Measurements from ENCODE around the gene STING1.
"Not testable (repeated sequence)": the region's sequence is repeated elsewhere in the genome, so short reads cannot be mapped to it uniquely, and the experiment has no call there.

STING1 gene

DNA sequence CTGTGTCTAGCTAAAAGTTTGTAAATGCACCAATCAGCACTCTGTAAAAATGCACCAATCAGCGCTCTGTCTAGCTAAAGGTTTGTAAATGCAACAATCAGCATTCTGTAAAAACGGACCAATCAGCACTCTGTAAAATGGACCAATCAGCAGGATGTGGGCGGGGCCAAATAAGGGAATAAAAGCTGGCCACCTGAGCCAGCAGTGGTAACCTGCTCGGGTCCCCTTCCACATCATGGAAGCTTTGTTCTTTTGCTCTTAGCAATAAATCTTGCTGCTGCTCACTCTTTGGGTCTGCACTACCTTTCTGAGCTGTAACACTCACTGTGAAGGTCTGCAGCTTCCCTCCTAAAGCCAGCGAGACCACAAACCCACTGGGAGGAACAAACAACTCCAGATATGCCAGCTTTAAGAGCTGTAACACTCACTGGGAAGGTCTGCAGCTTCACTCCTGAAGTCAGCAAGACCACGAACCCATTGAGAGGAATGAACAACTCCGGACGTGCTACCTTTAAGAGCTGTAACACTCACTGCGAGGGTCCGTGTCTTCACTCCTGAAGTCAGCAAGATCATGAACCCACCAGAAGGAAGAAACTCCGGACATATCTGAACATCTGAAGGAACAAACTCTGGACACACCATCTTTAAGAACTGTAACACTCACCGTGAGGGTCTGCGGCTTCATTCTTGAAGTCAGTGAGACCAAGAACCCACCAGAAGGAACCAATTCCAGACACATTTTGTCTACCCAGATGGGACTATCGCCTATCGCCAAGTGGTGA is 20.7 kb upstream of the STING1 start:
- H3K79me2 ChIP-seq (ENCODE audit: insufficient read depth, low read length); H4K20me1 ChIP-seq (ENCODE audit: insufficient read depth, low read length); H2AFZ ChIP-seq (ENCODE audit: low read length); H3K4me2 ChIP-seq (ENCODE audit: low read length); H3K4me1 ChIP-seq (ENCODE audit: insufficient read depth, low read length, severe bottlenecking); H3K4me3 ChIP-seq (ENCODE audit: low read depth, low read length, poor library complexity, severe bottlenecking); H3K9me3 ChIP-seq (ENCODE audit: low read length); H3K27me3 ChIP-seq (ENCODE audit: insufficient read depth, low read length); H3K9ac ChIP-seq (ENCODE audit: low read length); H3K27ac ChIP-seq (ENCODE audit: low read depth, low read length, poor library complexity, severe bottlenecking); H3F3A ChIP-seq (ENCODE audit: insufficient read depth, low read length); H3K9me2 ChIP-seq (ENCODE audit: low read depth, low read length); H3K36me3 ChIP-seq (ENCODE audit: insufficient read depth, low read length): not testable (repeated sequence)

DNA sequence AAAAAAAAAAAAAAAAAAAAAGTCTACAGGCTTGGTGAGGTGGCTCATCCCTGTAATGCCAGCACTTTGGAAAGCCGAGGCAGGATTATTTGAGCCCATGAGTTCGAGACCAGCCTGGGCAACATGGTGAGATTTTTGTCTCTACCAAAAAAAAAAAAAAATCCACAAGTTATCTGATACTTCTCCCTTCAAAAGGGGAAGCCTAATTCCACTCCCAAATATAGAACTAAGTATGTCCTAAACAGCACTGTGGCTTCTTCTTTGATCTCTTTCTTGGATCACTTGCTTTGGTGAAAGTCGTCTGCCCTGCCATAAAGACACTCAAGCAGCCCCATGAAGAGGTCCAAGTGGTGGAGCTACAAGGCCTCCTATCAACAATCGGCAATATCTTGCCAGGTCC is 18.8 kb upstream of the STING1 start:
- no peak for TF ChIP-seq EZH2 (IDR thresholded peaks at IDR 0.05; ENCODE audit: borderline replicate concordance, low read length)
- TF ChIP-seq, protein P1, sequence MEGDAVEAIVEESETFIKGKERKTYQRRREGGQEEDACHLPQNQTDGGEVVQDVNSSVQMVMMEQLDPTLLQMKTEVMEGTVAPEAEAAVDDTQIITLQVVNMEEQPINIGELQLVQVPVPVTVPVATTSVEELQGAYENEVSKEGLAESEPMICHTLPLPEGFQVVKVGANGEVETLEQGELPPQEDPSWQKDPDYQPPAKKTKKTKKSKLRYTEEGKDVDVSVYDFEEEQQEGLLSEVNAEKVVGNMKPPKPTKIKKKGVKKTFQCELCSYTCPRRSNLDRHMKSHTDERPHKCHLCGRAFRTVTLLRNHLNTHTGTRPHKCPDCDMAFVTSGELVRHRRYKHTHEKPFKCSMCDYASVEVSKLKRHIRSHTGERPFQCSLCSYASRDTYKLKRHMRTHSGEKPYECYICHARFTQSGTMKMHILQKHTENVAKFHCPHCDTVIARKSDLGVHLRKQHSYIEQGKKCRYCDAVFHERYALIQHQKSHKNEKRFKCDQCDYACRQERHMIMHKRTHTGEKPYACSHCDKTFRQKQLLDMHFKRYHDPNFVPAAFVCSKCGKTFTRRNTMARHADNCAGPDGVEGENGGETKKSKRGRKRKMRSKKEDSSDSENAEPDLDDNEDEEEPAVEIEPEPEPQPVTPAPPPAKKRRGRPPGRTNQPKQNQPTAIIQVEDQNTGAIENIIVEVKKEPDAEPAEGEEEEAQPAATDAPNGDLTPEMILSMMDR (IDR thresholded peaks at IDR 0.05; ENCODE audit: low read length), result no peak
- no peak overlapping the region for H2AFZ ChIP-seq (ENCODE audit: low read length)

DNA sequence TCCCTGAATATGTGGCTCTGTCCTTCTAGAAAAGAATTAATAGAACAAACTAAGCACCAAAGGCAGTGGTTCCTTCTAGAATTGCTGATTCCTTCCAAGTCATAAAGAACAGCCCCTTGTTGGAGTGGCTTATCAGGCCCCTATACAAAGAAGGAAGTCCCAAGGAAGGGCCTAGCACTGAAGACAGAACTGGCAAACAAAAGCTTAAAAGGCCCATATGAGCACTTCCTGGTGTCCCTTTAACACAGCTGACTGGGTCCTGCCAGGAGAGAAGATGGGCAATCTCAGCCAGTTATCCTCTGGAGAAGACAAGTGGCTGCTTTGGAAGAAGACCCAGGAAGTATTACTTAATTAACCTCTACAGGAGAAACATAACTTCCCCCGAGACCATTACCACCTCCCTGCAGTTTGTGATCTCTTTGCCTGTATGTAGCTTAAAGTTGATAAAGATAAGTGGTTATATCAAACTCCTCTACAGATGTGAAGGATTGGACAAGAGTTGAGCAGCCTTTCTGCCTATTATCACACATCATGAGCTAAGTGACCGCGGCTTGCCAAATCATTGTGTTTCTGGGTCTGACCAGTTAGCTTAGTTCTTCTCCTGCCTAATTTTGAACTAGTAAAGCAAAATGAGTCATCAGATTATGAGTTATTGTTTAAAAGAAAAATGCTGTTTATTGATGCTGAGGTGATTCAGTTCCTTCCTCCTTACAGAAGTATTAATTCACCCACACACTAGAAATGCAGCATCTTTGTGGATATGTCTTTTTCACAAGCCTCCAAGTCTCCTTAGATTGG is 13.3 kb upstream of the STING1 start:
- no peak for TF ChIP-seq EZH2 (IDR thresholded peaks at IDR 0.05; ENCODE audit: borderline replicate concordance, low read length)
- TF ChIP-seq, protein P1 (IDR thresholded peaks at IDR 0.05; ENCODE audit: low read length), result no peak
- no peak overlapping the region for H2AFZ ChIP-seq (ENCODE audit: low read length)

More for the DNA sequence above, 18.8 kb upstream of the STING1 start:
- Histone ChIP-seq H3K27me3 (ENCODE audit: insufficient read depth, low read length) (no peaks in the 10 kb centered on the region), H3K4me3 (ENCODE audit: low read depth, low read length, poor library complexity, severe bottlenecking) (no peak overlapping the region), H3K36me3 (ENCODE audit: insufficient read depth, low read length) (no peaks in the 10 kb centered on the region; the same call in 1 of the 2 replicates), H3K27ac (ENCODE audit: low read depth, low read length, poor library complexity, severe bottlenecking) (no peak overlapping the region), H3K9me2 (ENCODE audit: low read depth, low read length) (no peaks in the 10 kb centered on the region), H3F3A (ENCODE audit: insufficient read depth, low read length) (no peaks in the 10 kb centered on the region), H3K9ac (ENCODE audit: low read length) (no peak overlapping the region), H3K9me3 (ENCODE audit: low read length) (no peaks in the 10 kb centered on the region), H3K4me2 (ENCODE audit: low read length) (no peak overlapping the region), H3K4me1 (ENCODE audit: insufficient read depth, low read length, severe bottlenecking) (no peaks in the 10 kb centered on the region), H4K20me1 (ENCODE audit: insufficient read depth, low read length) (no peaks in the 10 kb centered on the region), H3K79me2 (ENCODE audit: insufficient read depth, low read length) (no peaks in the 10 kb centered on the region)

More for the DNA sequence above, 13.3 kb upstream of the STING1 start:
- no peaks in the 10 kb centered on the region for H4K20me1 ChIP-seq (ENCODE audit: insufficient read depth, low read length)
- H3F3A ChIP-seq (ENCODE audit: insufficient read depth, low read length), result no peaks in the 10 kb centered on the region
- no peak overlapping the region for H3K4me3 ChIP-seq (ENCODE audit: low read depth, low read length, poor library complexity, severe bottlenecking)
- H3K9me2 ChIP-seq (ENCODE audit: low read depth, low read length), result no peaks in the 10 kb centered on the region
- H3K4me2 ChIP-seq (ENCODE audit: low read length), result no peak overlapping the region
- H3K27ac ChIP-seq (ENCODE audit: low read depth, low read length, poor library complexity, severe bottlenecking), result no peak overlapping the region
- H3K9me3 ChIP-seq (ENCODE audit: low read length), result no peaks in the 10 kb centered on the region
- H3K36me3 ChIP-seq (ENCODE audit: insufficient read depth, low read length), result no peaks in the 10 kb centered on the region
- H3K79me2 ChIP-seq (ENCODE audit: insufficient read depth, low read length), result no peaks in the 10 kb centered on the region
- H3K4me1 ChIP-seq (ENCODE audit: insufficient read depth, low read length, severe bottlenecking), result no peaks in the 10 kb centered on the region
- H3K27me3 ChIP-seq (ENCODE audit: insufficient read depth, low read length), result no peaks in the 10 kb centered on the region
- no peak overlapping the region for H3K9ac ChIP-seq (ENCODE audit: low read length)
